AG20443 (cell line): ENCODE results near the gene ZNF324.
"Not testable (repeated sequence)": the region's sequence is repeated elsewhere in the genome, so short reads cannot be mapped to it uniquely, and the experiment has no call there.

Experiments
- DNase-seq: peaks from one replicate; pipeline ENCODE4 v3.0.0; 2012; ENCODE audit warnings: low spot score, mixed read lengths

Gene ZNF324

GRCh38 chr19:58500242-58500641 lies 33.4 kb downstream of the ZNF324 start:
- DNase-seq: no peak

DNA sequence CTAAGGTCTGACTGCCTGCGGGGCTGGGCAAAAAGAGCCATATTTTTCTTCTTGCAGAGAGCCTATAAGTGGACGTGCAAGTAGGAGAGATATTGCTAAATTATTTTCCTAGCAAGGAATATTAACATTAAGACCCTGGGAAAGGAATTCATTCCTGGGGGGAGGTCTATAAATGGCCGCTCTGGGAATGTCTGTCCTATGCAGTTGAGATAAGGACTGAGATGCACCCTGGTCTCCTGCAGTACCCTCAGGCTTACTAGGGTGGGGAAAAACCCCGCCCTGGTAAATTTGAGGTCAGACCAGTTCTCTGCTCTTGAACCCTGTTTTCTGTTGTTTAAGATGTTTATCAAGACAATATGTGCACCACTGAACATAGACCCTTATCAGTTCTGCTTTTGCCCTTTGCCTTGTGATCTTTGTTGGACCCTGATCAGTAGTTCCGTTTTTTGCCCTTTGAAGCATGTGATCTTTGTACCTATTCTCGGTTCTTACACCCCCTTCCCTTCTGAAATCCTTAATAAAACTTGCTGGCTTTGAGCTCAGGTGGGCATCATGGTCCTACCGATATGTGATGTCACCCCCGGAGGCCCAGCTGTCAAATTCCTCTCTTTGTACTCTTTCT lies 40.8 kb downstream of the ZNF324 start:
- not testable (repeated sequence) for DNase-seq

DNA sequence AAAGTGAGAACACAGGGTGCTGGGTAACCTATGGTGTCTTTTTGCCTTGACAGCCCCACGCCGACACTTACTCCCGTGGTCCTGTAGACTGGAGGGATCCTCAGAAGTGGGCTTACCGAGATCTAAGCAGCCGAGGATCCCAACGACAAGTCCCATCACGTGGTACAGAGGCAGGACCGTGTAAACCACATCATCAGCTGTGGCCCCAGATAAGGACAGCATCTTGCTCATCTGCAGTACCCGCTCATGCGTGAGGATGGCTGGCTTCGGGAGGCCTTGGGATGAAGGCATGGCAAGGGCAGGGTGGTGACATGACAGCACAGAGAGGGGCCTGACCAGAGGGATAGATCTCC lies 42.8 kb downstream of the ZNF324 start:
- no peak for DNase-seq

DNA sequence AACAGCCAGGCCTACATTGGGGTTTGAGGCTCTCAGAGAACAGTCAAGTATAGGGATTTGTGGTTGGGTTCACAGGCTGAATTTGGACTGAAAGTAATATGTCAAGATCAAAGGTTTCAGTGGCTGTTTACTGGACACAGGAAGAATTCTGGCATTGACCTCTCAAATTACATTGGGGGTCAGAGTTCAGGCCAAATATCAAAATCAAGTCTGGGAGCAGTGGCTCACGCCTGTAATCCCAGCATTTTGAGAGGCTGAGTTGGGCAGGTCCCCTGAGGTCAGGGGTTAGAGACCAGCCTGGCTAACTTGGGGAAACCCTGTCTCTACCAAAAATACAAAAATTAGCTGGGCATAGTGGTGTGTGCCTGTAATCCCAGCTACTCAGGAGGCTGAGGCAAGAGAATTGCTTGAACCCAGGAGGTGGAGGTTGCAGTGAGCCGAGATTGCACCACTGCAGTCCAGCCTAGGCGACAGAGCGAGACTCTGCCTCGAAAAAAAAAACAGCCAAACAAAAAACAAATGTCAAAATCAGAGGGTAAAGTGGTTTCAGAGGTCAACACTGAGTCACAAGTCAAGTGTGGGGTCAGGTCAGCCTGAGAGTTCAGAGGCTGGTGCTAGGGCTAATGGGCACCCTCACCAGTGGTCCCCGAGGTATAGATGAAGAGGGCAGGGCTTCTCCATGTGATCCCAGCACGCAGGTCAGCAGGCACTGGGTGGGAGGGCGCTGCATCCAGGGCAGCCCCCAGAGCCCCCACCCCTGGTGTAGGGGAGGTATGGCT lies 43.4 kb downstream of the ZNF324 start:
- DNase-seq: no peak

- no peak for DNase-seq
Observed at GRCh38 chr19:58511353-58512208, 44.7 kb downstream of the ZNF324 start, which contains the start of gene SLC27A5. Gene SLC27A5 (minus strand): TSS chr19:58511992. CDS start chr19:58511955, 37 bp downstream.

GRCh38 chr19:58513213-58513693 lies 46.4 kb downstream of the ZNF324 start:
- DNase-seq: peak; percentile 2

DNA sequence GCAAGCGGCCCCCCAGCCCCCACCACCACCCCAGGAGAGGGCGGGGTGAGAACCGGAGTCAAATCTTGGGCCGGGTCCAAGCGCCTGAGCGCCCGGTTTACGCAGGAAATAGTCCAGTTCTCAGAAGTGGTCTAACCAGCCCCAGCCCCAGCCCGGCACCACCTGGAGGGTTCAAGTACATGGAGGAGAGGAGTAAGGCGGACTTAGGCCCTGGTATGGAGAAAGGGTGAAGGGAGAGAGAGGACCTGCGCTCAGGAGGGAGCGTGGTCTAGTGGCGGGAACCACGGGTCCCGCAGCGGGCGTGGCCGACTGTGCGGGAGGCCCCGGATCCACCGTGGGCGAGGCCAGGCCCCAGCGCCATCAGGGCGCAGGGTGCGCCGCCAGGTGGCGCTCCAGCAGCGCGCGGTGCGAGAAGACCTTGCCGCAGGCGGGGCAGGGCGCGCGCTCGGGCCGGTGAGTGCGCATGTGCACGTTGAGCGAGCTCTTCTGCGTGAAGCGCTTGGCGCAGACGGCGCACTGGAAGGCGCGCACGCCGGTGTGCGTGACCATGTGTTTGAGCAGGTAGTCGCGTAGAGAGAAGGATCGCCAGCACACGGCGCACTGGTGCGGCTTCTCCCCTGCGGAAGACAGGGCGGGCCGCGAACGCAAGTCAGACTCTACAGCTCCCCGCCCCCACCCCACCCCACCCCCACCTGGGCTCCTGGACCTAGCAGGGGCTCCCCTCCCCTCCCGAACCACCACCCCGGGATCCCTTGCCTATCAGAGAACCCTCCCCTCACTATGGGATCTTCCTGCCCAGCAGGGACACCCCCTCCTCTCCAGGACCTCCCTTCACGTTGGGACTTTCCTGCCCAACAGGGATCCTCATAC lies 47.0 kb downstream of the ZNF324 start:
- peak; percentile 96 for DNase-seq

DNA sequence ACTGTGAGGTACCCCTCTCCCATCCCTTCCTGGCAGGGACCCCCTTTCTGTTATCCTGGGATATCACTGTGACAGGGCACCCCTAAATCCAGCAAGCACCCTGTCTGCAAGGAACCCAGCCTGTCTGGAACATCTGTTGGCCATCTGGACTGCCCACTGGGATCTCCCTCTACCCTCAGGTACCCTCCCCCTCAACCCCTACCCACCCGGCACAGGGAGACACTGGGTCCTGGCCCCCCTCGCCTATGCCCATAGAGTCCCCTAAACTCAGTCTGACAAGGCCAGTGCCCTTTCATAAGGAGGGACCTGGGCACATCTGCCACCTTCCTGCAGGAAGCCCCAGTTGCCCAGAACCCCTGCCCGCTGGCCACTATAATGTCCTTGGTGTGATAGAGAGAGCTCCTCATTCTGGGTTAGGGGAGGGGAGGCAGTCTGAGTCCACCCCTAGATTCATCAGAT lies 47.7 kb downstream of the ZNF324 start:
- DNase-seq: no peak

GRCh38 chr19:58515259-58515658 lies 48.4 kb downstream of the ZNF324 start:
- no peak for DNase-seq

DNA sequence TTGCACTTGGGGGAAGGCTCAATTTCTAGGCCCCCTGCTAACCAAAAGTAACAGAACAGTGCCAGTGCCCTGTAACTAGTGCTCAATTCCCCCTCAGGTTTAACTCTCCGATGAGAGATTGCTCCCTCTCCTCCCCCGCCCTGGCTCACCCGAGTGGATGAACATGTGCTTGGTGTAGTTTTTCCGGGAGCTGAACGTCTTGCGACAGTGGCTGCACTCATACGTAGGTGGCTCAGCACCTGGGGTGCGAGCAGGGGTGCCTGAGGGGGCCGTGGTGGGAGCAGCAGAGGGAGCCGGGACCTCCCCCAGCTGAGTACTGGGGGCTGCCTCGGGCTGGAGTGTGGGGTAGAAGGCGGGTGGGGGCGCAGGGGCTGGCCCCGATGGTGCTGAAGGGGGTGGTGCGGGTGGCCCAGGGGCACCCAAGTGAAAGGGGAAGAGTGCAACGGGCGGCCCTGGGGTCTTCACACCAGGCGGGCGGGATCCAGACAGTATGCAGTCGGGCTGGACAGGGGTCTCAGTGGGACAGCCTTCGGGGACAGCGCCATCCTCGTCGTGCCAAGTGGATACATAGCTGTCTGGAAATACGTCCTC lies 49.5 kb downstream of the ZNF324 start:
- DNase-seq: no peak

GRCh38 chr19:58516964-58517833 lies 50.3 kb downstream of the ZNF324 start:
- DNase-seq: no peak

- no peak for DNase-seq
Observed at GRCh38 chr19:58518256-58519086, 51.6 kb downstream of the ZNF324 start.

DNA sequence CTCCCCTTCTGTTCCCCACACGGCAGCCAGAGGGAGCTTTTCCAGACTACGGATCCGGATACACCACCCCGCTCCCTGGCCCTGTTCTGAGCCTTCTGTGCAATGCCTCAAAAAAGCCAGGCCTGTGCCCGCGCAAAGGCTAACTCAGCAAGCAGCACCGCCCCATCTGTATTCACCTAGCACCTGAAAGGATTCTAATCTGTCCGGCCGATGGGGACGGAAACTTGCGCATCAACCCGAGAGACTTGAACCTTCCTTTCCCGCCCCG lies 52.1 kb downstream of the ZNF324 start:
- DNase-seq: peak; percentile 82

DNA sequence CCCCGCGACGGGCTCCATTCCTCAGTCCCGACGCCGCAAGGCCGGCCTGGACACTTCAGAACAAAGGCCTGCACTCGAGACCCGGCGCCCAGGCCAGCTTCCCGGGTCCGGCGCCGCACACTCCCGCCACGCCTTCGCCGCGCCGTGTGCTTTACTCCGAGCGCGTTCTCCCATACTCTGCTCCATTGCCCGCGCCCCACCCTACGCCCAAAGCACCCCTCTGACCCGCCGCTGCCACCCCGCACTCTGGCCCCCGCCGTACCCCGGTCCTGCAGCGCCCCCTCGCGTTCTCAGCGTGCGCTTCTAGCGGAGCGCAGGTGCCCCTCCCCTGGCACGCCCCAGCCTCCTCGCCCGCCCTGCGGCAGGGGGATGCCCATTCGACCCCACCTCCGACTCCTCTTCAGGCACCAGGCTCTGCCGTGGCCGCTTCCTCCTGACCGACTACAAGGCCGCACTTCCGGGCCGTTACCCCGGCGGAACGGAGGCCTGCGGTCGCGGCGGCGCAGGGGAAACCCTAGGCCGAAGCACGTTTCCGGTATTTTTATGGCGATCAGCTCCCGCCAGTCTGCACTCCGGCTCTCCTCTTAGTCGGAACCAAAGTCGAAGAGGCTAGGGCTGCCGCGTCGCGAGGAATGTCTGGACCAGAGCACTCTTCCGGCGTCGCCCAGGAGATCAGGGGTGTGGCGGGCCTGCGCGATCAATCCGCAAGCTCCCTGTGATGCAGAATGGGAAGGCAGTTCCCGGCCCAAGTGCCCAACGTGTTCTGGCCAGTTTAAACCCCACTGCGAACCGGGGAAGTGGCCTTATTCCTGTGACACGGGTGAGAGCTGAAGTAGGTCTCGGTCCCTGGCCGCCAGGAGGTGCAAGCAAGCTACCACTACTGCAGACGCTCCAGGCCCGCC lies 52.7 kb downstream of the ZNF324 start, which contains the start of gene ZBTB45:
Gene ZBTB45 (minus strand): TSS at position 456 of the 902 bp plus-strand sequence. CDS start 2,137 bp downstream, outside the sequence.
- peak; percentile 91 for DNase-seq

DNA sequence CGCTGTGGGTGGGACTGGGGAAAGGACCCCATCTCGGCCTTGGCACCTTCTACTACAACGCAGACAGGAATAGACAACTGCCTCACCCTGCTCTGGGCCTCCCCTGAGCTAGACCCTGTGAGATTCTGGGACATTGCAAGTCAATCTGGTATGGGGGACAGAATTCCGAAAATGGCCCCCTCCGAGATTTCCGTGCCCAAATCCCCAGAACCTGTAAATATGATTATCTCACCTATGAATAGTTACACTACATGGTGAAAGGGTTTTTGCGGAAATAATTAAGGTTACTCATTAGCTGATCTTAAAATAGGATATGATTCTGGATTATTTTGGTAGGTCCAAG lies 53.3 kb downstream of the ZNF324 start:
- no peak for DNase-seq

DNA sequence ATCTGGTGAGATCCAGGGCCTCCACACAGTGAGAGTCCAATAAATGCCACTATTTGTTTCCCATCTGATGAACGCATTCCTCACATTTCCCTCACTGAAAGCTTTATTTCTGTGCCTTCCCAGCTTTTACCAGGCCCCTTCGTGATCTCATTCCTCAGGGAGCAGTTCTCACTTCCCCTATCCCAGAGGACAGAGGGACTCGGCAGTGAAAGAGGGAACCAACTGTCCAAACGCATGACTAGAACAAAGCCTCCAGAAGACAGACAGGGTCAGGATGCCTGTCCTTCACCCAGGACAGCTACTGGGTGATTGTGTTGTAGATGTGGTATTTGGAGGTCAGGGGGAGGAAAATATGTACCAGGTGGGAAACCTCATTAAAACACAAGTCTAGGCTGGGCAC lies 54.8 kb downstream of the ZNF324 start:
- DNase-seq: no peak

DNA sequence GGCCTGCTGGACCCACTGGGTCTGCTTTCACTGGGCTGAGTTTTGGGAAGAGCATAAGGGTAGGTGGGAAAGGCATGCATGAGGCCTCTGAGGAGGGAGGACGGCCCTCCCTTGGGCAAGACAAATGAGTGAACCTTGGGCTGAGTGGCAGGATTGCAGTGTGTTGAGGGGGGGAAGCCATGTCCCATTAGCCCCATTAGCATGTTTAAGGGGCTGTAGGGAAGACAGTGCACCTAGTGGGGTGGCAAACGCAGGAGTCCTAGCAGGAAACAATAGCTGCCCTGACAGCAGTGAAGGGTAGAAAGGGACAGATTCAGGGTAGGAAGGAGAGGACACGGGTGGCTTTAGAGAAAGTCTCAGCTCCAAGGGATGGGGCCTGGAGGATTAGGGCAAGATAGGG lies 55.8 kb downstream of the ZNF324 start:
- no peak for DNase-seq
